NK-92 treated with Interleukin-12 subunit alpha and Interleukin-12 subunit beta, amount 100 ng/mL, for 24 hours (cell line): ENCODE data around the gene KRTAP5-1.

Source experiments
- DNase-seq: peaks from one replicate; lab custom pipeline; 2025; lab: John Stamatoyannopoulos, UW

The KRTAP5-1 gene

GRCh38 chr11:1542267-1542666, 42.8 kb downstream of the KRTAP5-1 start:
- no peak for DNase-seq

- DNase-seq, result no peak
Observed at GRCh38 chr11:1541474-1542204, 43.4 kb downstream of the KRTAP5-1 start.

DNA sequence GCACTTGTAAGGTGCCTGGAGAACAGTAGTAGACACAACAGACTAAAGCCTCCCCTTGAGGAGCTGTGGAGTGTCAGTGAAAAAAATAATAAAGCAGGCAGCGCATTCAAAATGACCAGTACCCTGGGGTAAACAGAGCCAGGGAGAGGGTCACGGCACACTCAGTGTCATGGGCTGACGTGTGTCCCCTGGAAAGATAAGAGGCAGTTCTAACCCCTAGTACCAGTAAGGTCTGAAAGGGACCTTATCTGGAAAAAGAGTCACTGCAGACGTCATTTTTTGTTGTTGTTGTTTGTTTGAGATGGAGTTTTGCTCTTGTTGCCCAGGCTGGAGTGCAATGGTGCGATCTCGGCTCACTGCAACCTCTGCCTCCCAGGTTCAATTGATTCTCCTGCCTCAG, 45.0 kb downstream of the KRTAP5-1 start:
- no peak for DNase-seq

DNA sequence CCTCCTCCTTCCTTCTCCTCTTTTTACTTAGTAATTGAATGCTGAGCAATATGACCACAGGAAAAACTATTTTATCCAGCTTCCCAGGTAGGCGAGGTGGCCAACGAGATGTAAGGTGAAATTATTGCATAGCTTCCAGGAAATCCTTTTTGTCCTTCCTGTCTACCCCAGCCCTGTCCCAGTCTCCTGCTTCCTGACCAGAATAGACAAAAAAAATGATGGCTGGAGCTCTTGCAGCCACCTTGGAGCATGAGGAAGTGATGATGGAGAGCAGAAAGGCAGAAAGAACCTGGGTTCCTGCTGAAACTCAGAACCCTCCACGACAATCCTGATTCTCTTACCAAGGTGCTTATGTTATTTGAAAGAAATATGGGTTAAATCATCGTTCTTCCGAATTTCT, 46.9 kb downstream of the KRTAP5-1 start:
- DNase-seq, result no peak

DNA sequence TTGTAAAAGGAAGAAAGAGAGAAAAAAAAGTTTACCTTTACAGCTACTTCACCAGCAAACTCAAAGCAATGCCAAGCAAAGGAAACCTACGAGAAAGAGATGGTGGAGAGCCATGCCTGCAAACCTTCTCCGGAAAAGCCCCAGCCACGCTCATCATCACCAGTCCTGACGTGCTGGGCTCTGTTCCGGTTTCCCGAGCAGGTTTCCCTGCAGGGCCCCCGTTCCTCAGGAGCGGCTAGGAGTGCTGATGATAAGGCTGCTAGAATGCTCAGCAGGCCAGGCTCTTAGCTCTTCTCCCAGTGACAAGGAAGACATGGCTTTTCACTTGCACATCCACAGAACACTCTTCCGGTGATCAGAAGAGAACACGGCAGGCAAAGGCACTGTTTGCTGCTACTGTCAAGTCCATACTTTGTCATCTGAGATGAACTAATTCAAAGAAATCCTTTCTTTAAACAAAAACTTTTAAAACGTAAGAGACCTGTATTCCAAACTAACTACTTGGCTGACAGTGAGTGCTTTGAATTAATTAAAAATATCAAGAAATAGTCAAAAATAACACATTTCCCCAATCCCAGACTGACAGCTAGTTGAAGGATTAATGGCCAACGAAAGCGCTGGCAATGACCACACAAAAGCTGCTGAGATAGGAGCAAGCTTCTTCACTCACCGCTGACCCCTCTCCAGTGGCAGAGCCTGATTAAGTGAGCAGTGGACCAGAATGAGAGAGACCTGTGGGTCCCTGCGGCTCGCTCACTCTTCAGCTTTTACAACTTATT, 48.8 kb downstream of the KRTAP5-1 start:
- DNase-seq, result no peak

DNA sequence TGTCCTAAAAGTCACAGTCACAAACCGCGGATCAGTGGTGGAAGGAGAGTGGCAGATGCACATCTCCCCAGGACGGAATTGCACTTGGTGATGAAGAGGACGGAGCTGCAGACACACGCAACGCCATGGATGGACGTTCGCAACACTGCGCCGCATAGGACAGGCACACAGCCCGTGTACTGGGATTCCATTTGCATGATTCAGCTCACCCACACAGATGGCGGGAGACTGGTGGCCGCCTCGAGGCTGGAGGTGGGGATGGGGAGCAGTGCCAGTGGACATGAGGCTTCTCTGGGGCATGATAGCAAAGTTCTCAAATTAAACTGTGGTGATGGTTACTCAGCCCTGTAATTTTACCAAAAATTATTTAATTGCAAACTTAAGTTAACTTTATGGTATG, 50.4 kb downstream of the KRTAP5-1 start:
- no peak for DNase-seq
